GM23338 (cell line): Measurements from ENCODE around the gene MED16. TPM values are rescaled to one million over a fixed set of nuclear protein-coding genes. Genes with fewer than 3 reads are reported as not detected.

Experiments used
- ATAC-seq: fragments of 200-7000 bp; cut with Tn5 transposase; 3 replicates; pipeline ENCODE4 v1.9.1; 2020
- DNase-seq: peaks from one replicate; pipeline ENCODE4 v3.0.0-alpha.2; 2015; ENCODE audit warnings: low spot score
- H2AFZ ChIP-seq: fragments of 200-600 bp; sonication (generic); 2 replicates; pipeline ENCODE4 v1.8.0; 2016; ENCODE audit warnings: antibody characterized with exemption, mild to moderate bottlenecking, moderate library complexity
- H3F3A ChIP-seq: fragments of 200-600 bp; sonication (generic); replicated peaks from 2 replicates; pipeline ENCODE4 v1.8.0; 2017; ENCODE audit warnings: antibody characterized with exemption, mixed run types, low read depth
- H3K27ac ChIP-seq: fragments of 200-600 bp; sonication (generic); 2 replicates; pipeline ENCODE4 v1.6.1; 2016; ENCODE audit warnings: low read depth
- H3K27me3 ChIP-seq: fragments of 200-600 bp; sonication (generic); 2 replicates; pipeline ENCODE4 v1.8.0; 2016; ENCODE audit warnings: mild to moderate bottlenecking, mixed run types, moderate library complexity; ENCODE audit not compliant: insufficient read depth
- H3K36me3 ChIP-seq: fragments of 200-600 bp; sonication (generic); 2 replicates; pipeline ENCODE4 v1.8.0; 2016; ENCODE audit warnings: mild to moderate bottlenecking; ENCODE audit not compliant: insufficient read depth
- H3K4me1 ChIP-seq: fragments of 200-600 bp; sonication (generic); 2 replicates; pipeline ENCODE4 v1.8.0; 2016; ENCODE audit warnings: mild to moderate bottlenecking, moderate library complexity; ENCODE audit not compliant: insufficient read depth
- H3K4me2 ChIP-seq: fragments of 200-600 bp; sonication (generic); 2 replicates; pipeline ENCODE4 v1.7.1; 2017; ENCODE audit warnings: mixed run types
- H3K4me3 ChIP-seq: fragments of 200-600 bp; sonication (generic); 2 replicates; pipeline ENCODE4 v1.6.1; 2016; ENCODE audit warnings: mixed run types
- H3K79me2 ChIP-seq: fragments of 200-600 bp; sonication (generic); replicated peaks from 2 replicates; pipeline ENCODE4 v1.8.0; 2017; ENCODE audit warnings: mild to moderate bottlenecking; ENCODE audit not compliant: insufficient read depth
- H3K9me2 ChIP-seq: fragments of 200-600 bp; sonication (generic); 2 replicates; pipeline ENCODE4 v1.8.0; 2017; ENCODE audit not compliant: insufficient read depth
- H4K20me1 ChIP-seq: fragments of 200-600 bp; sonication (generic); replicated peaks from 2 replicates; pipeline ENCODE4 v1.8.0; 2017; ENCODE audit warnings: mild to moderate bottlenecking; ENCODE audit not compliant: insufficient read depth
- H3K27ac Mint-ChIP-seq: 2 replicates; pipeline ENCODE4 v1.8.0; 2020; ENCODE audit warnings: inconsistent platforms, mild to moderate bottlenecking, moderate library complexity, mixed read lengths
- H3K27me3 Mint-ChIP-seq: 3 replicates; pipeline ENCODE4 v1.8.0; 2022; ENCODE audit warnings: low read depth, mild to moderate bottlenecking, moderate library complexity, mixed read lengths, inconsistent platforms; ENCODE audit not compliant: insufficient read depth, poor library complexity
- H3K36me3 Mint-ChIP-seq: 3 replicates; pipeline ENCODE4 v1.8.0; 2021; ENCODE audit warnings: low read depth, mild to moderate bottlenecking, inconsistent platforms, moderate library complexity, mixed read lengths
- H3K4me1 Mint-ChIP-seq: 3 replicates; pipeline ENCODE4 v1.8.0; 2020; ENCODE audit warnings: mild to moderate bottlenecking, inconsistent platforms, mixed read lengths
- H3K4me3 Mint-ChIP-seq: 3 replicates; pipeline ENCODE4 v1.8.0; 2021; ENCODE audit warnings: moderate library complexity, mild to moderate bottlenecking, inconsistent platforms, mixed read lengths
- H3K9me3 Mint-ChIP-seq: 3 replicates; pipeline ENCODE4 v1.8.0; 2020; ENCODE audit warnings: moderate library complexity, mild to moderate bottlenecking, inconsistent platforms, mixed read lengths
- CREB1 ChIP-seq: fragments of 250-450 bp; sonication (Bioruptor Pico); IDR thresholded peaks from 2 replicates; pipeline ENCODE4 v1.5.0; 2020; ENCODE audit warnings: low read depth, mild to moderate bottlenecking, moderate library complexity
- CTCF ChIP-seq, 2 experiments: fragments of 200-600 bp in 1 of 2; sonication (generic) in 1 of 2; conservative IDR thresholded peaks; 2 replicates each; pipeline versions ENCODE4 v1.5.1 to v1.6.1; 2016 to 2017; ENCODE audit warnings: antibody characterized with exemption in 2 of 2, low read depth in 2 of 2, mild to moderate bottlenecking in 2 of 2, moderate library complexity in 1 of 2
- ETS1 ChIP-seq: IDR thresholded peaks from 2 replicates; pipeline ENCODE4 v1.6.1; 2016; ENCODE audit warnings: antibody characterized with exemption
- EZH2 ChIP-seq: fragments of 200-600 bp; sonication (generic); IDR thresholded peaks from one replicate; pipeline ENCODE4 v1.8.0; 2017; ENCODE audit warnings: antibody characterized with exemption, mild to moderate bottlenecking, low read depth; ENCODE audit not compliant: unreplicated experiment
- EZH2phosphoT487 ChIP-seq: fragments of 200-600 bp; sonication (generic); IDR thresholded peaks from one replicate; pipeline ENCODE4 v1.8.1; 2018; ENCODE audit warnings: antibody characterized with exemption; ENCODE audit not compliant: unreplicated experiment
- JUNB ChIP-seq: IDR thresholded peaks from one replicate; pipeline ENCODE4 v1.6.1; 2016; ENCODE audit warnings: antibody characterized with exemption; ENCODE audit not compliant: unreplicated experiment
- NANOG ChIP-seq: IDR thresholded peaks from 2 replicates; pipeline ENCODE4 v1.6.1; 2016; ENCODE audit warnings: antibody characterized with exemption, borderline replicate concordance
- POLR2AphosphoS5 ChIP-seq: IDR thresholded peaks from 2 replicates; pipeline ENCODE4 v1.6.1; 2016; ENCODE audit warnings: antibody characterized with exemption, low read depth
- REST ChIP-seq: IDR thresholded peaks from one replicate; pipeline ENCODE4 v1.6.1; 2018; ENCODE audit warnings: antibody characterized with exemption; ENCODE audit not compliant: unreplicated experiment
- STAT1 ChIP-seq: IDR thresholded peaks from one replicate; pipeline ENCODE4 v1.6.1; 2016; ENCODE audit warnings: antibody characterized with exemption; ENCODE audit not compliant: unreplicated experiment
- ZNF114 ChIP-seq: fragments of 250-450 bp; sonication (Bioruptor Pico); IDR thresholded peaks from 2 replicates; pipeline ENCODE4 v1.5.0; 2020; ENCODE audit warnings: mild to moderate bottlenecking, moderate library complexity
- ZNF331 ChIP-seq: fragments of 250-450 bp; sonication (Bioruptor Pico); IDR thresholded peaks from 2 replicates; pipeline ENCODE4 v1.5.0; 2020; ENCODE audit warnings: low read depth, mild to moderate bottlenecking, moderate library complexity
- ZNF462 ChIP-seq: fragments of 250-450 bp; sonication (Bioruptor Pico); IDR thresholded peaks from 2 replicates; pipeline ENCODE4 v1.5.0; 2020; ENCODE audit warnings: mild to moderate bottlenecking, moderate library complexity
- polyA plus RNA-seq: library from polyadenylated mRNA; unstranded; fragments of >200 nt; fragmentation: Nextera tagmentation; extraction: Ambion mirVana; gene quantifications from 2 replicates; pipeline ENCODE4 v1.2.1, GENCODE V29; 2016
- total RNA-seq: library from RNA; depleted of rRNA; stranded (reverse); fragments of >200 nt; shearing (Covaris generic); gene quantifications from 2 replicates; pipeline ENCODE4 v1.2.3, GENCODE V29; 2014

The MED16 gene
- total and polyA plus RNA-seq, 2 experiments from 2014 or later: 52.7 to 73.6 TPM

- Mint-ChIP-seq H3K27ac (no peak overlapping the region), H3K4me3 (no peak overlapping the region), H3K9me3 (peaks cover 11% of the 10 kb centered on the region), H3K27me3 (peaks cover 28% of the 10 kb centered on the region), H3K36me3 (peaks cover 43% of the 10 kb centered on the region), H3K4me1 (no peaks in the 10 kb centered on the region)
- Histone ChIP-seq H3K27ac (no peak overlapping the region; the same call in 1 of the 2 replicates), H3K79me2 (no peaks in the 10 kb centered on the region), H3K4me3 (no peak overlapping the region), H3K9me2 (no peaks in the 10 kb centered on the region), H2AFZ (no peak overlapping the region), H3K27me3 (no peaks in the 10 kb centered on the region), H4K20me1 (no peaks in the 10 kb centered on the region), H3K36me3 (no peaks in the 10 kb centered on the region; the same call in 1 of the 2 replicates), H3K4me1 (no peaks in the 10 kb centered on the region), H3K4me2 (no peak overlapping the region), H3F3A (peaks cover 19% of the 10 kb centered on the region)
- no peak for ATAC-seq
- no peak for DNase-seq
- TF ChIP-seq STAT1 (no peak), ZNF331 (CRISPR knock-in tag) (no peak), NANOG (no peak), JUNB (no peak), EZH2 (no peak), EZH2phosphoT487 (no peak), ZNF462 (no peak), ETS1 (no peak), REST (no peak), CTCF (conservative IDR thresholded peaks at IDR 0.05; ENCODE audit: low read depth in 2 of 2) (no peak), CREB1 (CRISPR knock-in tag) (no peak), ZNF114 (CRISPR knock-in tag) (no peak), POLR2AphosphoS5 (no peak)
Observed at GRCh38 chr19:873561-874041, 19.4 kb downstream of the MED16 start.
